ENCODE data around the gene EFL1.

Gene EFL1

GRCh38 chr15:82184776-82185175 lies 77.8 kb downstream of the EFL1 start (continued):
- TF ChIP-seq ZNF548 (tag by site-specific recombination; IDR thresholded peaks at IDR 0.05) (no peak), ZNF449 (tag by site-specific recombination; IDR thresholded peaks at IDR 0.05) (no peak), SP2 (tag by site-specific recombination; IDR thresholded peaks at IDR 0.05) (no peak), ZNF132 (tag by site-specific recombination; IDR thresholded peaks at IDR 0.05; ENCODE audit: borderline replicate concordance) (no peak)

- ChIA-PET POLR2A (no interaction called here), CTCF (interaction anchor here (0.6 to 0.8 kb wide), 2 partner anchors 76 to 120 kb away, joined by 3 read pairs; no protein-coding TSS in a partner anchor)
- H3K9me3 ChIP-seq (ENCODE audit: control insufficient read depth, insufficient read depth, low read depth, low read length): no peaks in the 10 kb centered on the region
- no peak overlapping the region for H3K4me3 ChIP-seq (ENCODE audit: low read depth, low read length)
- TF ChIP-seq PRDM6 (tag by site-specific recombination; IDR thresholded peaks at IDR 0.05) (peak; percentile 58), ZBTB20 (tag by site-specific recombination; IDR thresholded peaks at IDR 0.05) (no peak), SCRT2 (tag by site-specific recombination; IDR thresholded peaks at IDR 0.05) (peak; percentile 91), SCRT1 (tag by site-specific recombination; IDR thresholded peaks at IDR 0.05; ENCODE audit: borderline replicate concordance) (peak; percentile 92), IKZF3 (tag by site-specific recombination; IDR thresholded peaks at IDR 0.05) (0 out of 2 replicates have a peak, but pooled peaks have one; percentile 18), ZBTB17 (tag by site-specific recombination; IDR thresholded peaks at IDR 0.05) (no peak)
- no peak overlapping the region for H3K27ac ChIP-seq (ENCODE audit: extremely low read depth, low read depth, low read length)
- H3K4me1 ChIP-seq (ENCODE audit: control insufficient read depth, insufficient read depth, low read length): peaks cover 16% of the 10 kb centered on the region
- no peaks in the 10 kb centered on the region; a peak in 1 of 3 replicates for H3K36me3 ChIP-seq (ENCODE audit: control insufficient read depth in 2 of 2, insufficient read depth in 1 of 2, low read length in 2 of 2)
These were observed 78.2 kb downstream of the EFL1 start for GRCh38 chr15:82184355-82184754.

GRCh38 chr15:82183121-82184031 lies 79.2 kb downstream of the EFL1 start:
- POLR2A ChIA-PET: interaction anchor here (0.7 kb wide), 1 partner anchor 872 kb away, joined by 3 read pairs; no protein-coding TSS in a partner anchor
- CTCF ChIA-PET: interaction anchor here (0.6 to 1.1 kb wide), 3 partner anchors 15 to 702 kb away, joined by 3 to 4 read pairs (median 3); no protein-coding TSS in a partner anchor
- TF ChIP-seq ZNF404 (tag by site-specific recombination; IDR thresholded peaks at IDR 0.05) (no peak), ZNF354C (tag by site-specific recombination; IDR thresholded peaks at IDR 0.05; ENCODE audit: borderline replicate concordance, low read depth) (no peak), ZNF10 (tag by site-specific recombination; IDR thresholded peaks at IDR 0.05) (no peak), FEZF1 (tag by site-specific recombination; IDR thresholded peaks at IDR 0.05) (no peak), ZNF558 (tag by site-specific recombination; IDR thresholded peaks at IDR 0.05) (no peak), ZNF2 (tag by site-specific recombination; IDR thresholded peaks at IDR 0.05) (no peak), ZBTB1 (tag by site-specific recombination; IDR thresholded peaks at IDR 0.05) (no peak), ZNF785 (tag by site-specific recombination; IDR thresholded peaks at IDR 0.05) (no peak), ZBTB7A (tag by site-specific recombination; IDR thresholded peaks at IDR 0.05; ENCODE audit: low read depth) (no peak), KLF10 (tag by site-specific recombination; IDR thresholded peaks at IDR 0.05) (no peak), ZNF791 (tag by site-specific recombination; IDR thresholded peaks at IDR 0.05) (no peak), ZNF596 (tag by site-specific recombination; IDR thresholded peaks at IDR 0.05) (no peak), CTCF (tag by site-specific recombination; IDR thresholded peaks at IDR 0.05) (no peak)

More at GRCh38 chr15:82183121-82184031, 79.2 kb downstream of the EFL1 start:
- Histone ChIP-seq H3K36me3 (ENCODE audit: control insufficient read depth in 2 of 2, insufficient read depth in 1 of 2, low read length in 2 of 2) (no peaks in the 10 kb centered on the region; a peak in 1 of 3 replicates), H3K4me3 (ENCODE audit: low read depth, low read length) (no peak overlapping the region), H3K9me3 (ENCODE audit: control insufficient read depth, insufficient read depth, low read depth, low read length) (no peaks in the 10 kb centered on the region), H3K27ac (ENCODE audit: extremely low read depth, low read depth, low read length) (no peak overlapping the region), H3K4me1 (ENCODE audit: control insufficient read depth, insufficient read depth, low read length) (peaks cover 16% of the 10 kb centered on the region)
